Caki2 (cell line): ENCODE results near the gene ANP32B. TPM values are rescaled to one million over a fixed set of nuclear protein-coding genes. Genes with fewer than 3 reads are reported as not detected.
"Not testable (repeated sequence)": the region's sequence is repeated elsewhere in the genome, so short reads cannot be mapped to it uniquely, and the experiment has no call there.

Experiments used
- DNase-seq: peaks from one replicate; pipeline ENCODE4 v3.0.0-alpha.2; 2015; ENCODE audit warnings: low read depth
- in situ Hi-C: cut with HindIII; loops from 2 replicates; pipeline ENCODE4 v1.10.0; 2016; ENCODE audit warnings: low sequenced_read_pairs, low pct_unique_long_range_greater_than_20kb, mixed read lengths
- total RNA-seq: library from RNA; depleted of rRNA; stranded (reverse); fragments of >200 nt; shearing (Covaris generic); gene quantifications from 2 replicates; pipeline ENCODE4 v1.2.3, GENCODE V29; 2014; ENCODE audit warnings: low replicate concordance

ANP32B gene
- total RNA-seq, 1 experiment from 2014 or later = 7.2 TPM

GRCh38 chr9:97983589-97984187, 547 bp downstream of the ANP32B start:
- in situ Hi-C loops = no loop called here
- no peak for DNase-seq

DNA sequence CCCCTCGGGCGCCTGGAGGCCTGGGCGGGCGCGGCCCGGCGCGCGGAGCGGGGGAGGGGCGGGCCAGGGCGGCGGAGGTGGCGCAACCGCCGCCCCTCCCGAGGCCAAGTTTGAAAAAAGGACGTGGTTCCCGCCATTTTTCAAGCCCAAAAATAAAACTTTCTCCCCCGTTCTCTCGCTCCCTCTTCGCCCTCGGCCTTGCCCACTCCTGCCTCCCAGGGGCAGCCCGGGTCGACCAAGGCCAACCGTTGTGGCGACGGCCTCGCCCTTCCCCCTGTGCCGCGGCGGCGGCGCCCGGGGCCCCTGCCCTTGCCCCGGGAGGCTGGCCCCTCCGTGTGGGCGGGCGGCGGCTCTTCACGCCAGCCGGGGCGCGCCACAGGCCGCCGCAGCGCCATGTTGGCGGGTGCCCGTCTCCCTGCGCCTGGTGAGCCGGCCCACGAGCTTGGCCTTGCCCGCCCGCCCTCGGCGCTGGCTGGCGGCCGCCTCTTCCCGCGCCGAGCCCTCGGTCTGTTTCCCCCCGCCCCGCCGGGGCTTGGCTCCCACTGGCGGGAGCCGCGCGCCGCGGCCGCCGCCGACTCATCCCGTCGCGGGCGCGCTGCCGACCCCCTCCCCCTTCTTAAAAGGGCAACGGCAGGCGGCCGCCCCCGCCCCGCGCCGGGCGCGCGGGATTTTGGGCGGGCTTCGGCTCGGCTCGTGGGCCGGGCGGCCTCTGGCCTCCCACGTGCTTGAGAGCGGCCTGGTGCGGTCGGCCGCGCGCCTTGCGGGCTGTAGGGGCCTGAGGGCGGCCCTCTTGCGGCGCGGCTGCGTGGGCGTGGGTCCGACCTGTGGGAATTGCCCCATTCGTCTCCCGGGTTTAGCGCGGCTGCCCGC, 1.3 kb downstream of the ANP32B start:
- in situ Hi-C loops = no loop called here
- DNase-seq = peak; percentile 75

DNA sequence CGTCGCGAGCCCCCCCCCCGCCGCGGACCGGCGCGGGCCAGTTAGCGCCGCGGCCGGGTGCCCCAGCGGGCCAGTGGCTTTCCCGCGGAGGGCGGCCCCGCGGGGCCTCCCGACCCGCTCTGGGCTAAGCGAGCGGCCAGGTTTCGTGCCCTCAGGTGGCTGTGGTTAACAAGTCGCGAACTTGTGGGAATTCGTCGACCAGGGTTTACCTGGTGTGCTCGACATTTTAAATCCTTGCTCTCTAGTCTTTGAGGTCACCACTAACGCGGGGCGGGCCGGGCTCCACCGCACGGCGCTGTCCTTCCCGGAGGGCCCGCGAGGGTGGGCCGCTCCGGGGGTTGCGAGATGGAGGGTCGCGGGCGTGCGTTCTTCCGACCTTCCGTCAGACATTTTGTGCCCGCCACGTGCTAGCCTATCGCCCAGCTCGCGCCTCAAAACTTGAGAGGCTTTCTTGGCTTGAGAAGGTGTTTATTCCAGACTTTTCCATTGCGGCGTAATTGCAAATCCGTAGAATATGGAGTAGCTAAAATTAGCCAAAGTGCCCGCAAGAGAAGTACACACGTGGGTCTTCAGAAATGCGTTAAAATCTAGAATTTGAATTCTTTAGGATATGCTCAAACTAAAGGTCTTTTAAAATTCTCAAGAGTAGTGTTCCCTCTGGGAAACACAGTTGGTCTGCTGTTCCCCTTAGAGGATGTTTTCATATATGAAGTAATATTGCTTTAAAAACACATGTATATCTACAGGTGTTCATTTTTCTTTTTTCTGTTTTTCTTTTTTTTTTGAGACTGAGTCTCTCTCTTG, 2.1 kb downstream of the ANP32B start:
- DNase-seq = no peak

DNA sequence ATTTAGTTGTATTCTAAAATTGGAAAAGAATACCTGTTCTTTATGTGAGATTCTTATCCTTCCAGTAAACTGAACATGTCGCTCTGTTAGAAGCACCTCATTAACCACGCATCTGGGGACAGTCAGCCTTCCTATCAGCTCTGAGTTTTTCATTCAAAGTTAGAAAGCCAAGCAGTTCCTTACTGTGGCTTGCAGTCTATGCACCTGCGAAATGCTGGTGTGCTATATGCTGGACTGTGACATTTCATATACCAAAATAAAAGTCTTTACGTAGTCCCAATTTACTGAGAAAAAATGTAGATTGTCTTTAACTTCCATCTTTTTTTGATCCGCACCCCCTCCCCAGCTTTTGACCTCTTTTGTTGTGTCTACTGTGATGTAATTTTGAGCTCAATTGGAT, 4.3 kb downstream of the ANP32B start:
- in situ Hi-C loops = no loop called here
- no peak for DNase-seq

More for the DNA sequence above, 2.1 kb downstream of the ANP32B start:
- in situ Hi-C loops = no loop called here

DNA sequence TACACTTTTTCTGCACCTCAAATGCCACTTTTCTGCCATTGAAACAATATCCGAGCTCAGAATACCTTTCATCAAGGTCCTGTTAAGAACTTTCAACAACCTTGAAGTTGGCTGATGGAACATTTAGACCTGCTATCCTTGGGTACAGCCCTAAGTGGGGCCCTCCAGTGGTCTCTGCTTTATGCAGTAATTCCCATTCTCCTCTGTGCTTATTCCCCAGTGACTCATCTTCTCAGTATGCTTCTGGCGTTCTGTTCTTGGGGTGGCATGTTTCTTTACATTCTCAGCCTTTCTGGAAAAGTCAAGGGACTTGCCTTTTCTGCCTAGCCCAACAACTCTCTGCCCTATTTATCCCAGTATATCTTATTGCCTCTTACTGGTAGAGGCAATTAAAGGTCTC, 7.1 kb downstream of the ANP32B start:
- DNase-seq = peak; percentile 18
- in situ Hi-C loops = no loop called here

GRCh38 chr9:97991818-97992217, 8.7 kb downstream of the ANP32B start:
- no peak for DNase-seq
- in situ Hi-C loops = no loop called here

GRCh38 chr9:97992219-97992618, 9.1 kb downstream of the ANP32B start:
- no peak for DNase-seq
- in situ Hi-C loops = no loop called here

DNA sequence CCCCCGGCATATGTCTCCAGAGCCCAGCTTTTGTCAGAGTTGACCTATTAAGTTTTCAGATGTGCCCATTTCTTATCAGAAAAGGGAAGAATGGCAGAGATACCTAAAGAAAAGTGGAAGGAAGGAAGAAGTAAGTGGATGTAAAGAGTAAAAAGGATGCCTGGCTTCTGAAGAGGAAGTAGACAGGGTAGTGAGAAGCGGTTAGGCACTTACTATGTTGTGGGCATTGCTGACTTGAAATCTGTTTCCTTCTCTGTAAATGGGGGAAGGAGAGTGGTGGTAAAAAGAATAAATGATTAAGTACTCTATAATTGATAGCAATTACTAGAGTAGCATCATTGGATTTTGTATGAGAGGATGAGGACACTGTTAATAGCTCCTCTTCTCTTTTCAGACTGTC, 9.9 kb downstream of the ANP32B start:
- DNase-seq = no peak
- in situ Hi-C loops = no loop called here

- in situ Hi-C loops = no loop called here
- DNase-seq = no peak
Observed at GRCh38 chr9:97994703-97995102, 11.6 kb downstream of the ANP32B start.

GRCh38 chr9:97996676-97997075, 13.5 kb downstream of the ANP32B start:
- in situ Hi-C loops, DNase-seq: not testable (repeated sequence)

DNA sequence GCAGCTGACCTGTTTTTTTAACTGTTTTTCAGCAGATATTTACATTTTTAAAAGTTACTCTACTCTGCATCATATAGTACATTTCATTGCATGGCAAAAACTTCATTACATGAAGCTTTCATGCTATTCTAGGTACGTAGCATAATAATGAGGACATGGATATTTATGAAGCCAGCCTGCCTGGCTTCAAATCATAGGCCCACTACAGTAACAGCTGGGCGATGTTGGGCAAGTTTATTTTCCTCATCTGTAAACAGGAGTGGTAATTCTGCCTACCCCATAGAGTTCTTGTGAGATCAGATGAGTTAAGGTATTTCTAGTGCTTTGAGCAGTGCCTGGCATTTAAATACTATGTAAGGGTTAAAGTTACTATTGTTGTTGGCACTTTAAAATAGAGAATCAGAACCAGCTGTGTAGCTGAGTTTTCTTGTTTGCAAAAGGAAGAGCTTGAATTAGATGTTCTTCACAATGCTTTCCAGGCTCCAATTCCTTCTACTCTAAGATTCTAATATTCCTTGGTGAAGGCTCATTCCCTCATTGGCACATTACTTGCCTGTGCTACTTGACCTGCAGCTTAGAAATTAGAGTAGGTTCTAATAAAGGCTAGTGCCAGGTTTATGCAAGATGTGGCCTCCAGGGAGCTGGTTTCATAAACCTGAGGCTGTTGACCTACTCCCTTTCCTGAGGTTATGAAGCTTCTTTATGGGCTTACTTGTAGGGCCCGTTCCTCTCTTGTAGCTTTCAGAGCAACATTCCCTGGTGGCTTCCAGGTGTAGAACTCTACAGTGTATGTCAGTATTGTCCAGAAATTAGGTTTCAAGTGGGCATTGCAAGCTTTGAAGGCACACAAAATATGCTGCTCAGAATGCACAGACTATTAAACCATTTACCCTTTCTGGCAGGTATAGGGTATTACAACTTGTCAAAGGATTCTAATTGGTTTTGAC, 14.5 kb downstream of the ANP32B start:
- DNase-seq = no peak
- in situ Hi-C loops = no loop called here

DNA sequence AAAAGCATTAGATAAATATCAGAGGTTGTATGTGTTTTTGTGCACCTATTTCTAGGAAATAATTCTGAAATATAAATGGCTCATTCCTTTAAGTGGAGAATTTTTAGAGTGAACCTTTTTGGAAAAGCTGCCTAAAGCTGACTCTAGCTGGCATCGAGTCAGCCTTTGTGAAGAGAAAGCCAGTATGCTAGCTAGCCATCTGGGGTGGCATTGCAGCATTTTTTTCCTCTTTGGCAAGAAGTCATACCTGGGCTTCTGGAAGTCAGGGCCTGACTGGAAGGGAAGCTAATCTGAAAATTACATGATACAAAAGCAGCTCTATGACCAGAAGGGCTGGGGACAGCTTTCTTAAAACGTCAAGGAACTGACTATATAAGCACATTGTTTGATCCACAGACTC, 19.7 kb downstream of the ANP32B start:
- in situ Hi-C loops = no loop called here
- no peak for DNase-seq

DNA sequence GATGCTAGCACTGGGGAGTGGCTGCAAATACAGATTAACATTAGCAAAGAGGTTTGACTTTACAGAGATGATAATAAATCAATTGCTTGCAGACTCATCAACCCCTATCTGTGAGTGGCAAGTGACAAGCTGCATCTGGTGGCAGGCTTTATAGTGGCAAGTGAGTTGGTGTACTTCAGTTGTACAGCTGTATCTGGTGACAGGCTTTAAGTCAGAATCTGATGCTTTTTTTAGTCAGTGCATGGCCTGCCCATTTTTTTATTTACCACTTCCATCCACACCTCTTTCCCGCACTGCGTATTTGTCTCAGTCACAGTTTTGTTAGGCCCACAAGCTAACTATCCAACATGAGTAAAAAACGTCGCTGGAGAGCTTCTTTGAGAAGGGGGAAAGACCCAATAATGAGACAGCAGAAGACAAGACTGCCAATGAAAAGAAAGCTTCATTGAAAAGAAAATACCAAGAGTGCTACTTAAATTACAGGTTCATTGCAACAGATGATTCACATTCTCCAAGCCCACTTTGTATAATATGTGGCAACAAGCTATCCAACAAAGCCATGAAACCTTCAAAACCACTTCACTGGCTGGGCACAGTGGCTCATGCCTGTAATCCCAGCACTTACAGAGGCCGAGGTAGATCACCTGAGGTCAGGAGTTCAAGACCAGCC, 23.1 kb downstream of the ANP32B start:
- in situ Hi-C loops = no loop called here
- no peak for DNase-seq

DNA sequence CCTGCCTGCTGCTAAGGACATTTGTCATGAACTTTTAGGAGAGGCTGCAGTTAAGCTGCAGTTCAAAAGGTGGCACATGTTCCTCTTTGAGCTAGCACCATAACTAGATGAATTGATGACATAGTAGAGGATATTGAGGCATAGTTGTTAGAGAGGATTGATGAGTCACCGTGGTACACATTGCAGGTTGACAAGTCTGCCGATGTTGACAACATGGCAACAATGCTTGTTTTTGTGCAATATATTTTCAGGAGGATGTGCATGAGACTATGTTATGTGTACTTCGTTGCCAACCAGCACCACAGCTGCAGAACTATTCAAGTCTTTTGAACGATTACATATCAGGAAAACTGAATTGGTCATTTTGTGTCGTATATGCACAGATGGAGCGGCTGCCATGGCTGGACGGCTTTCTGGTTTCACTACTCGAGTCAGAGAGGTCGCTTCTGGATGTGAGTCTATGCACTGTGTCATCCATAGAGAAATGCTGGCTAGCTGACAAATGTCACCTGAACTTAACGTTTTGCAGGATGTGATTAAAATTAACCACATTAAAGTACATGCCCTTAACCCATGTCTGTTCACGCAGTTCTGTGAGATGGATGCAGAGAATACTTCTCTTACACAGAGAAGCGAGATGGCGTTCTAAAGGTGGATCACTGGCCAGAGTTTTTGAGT, 24.2 kb downstream of the ANP32B start:
- no peak for DNase-seq
- in situ Hi-C loops = no loop called here

GRCh38 chr9:98008764-98009163, 25.6 kb downstream of the ANP32B start:
- no peak for DNase-seq
- in situ Hi-C loops = no loop called here

- no peak for DNase-seq
- in situ Hi-C loops = no loop called here
Observed at GRCh38 chr9:98009437-98009836, 26.3 kb downstream of the ANP32B start.

GRCh38 chr9:98009936-98010335, 26.8 kb downstream of the ANP32B start:
- in situ Hi-C loops = no loop called here
- no peak for DNase-seq
